ENCODE measurements around the gene CLPTM1L.
"Not testable (repeated sequence)": the region's sequence is repeated elsewhere in the genome, so short reads cannot be mapped to it uniquely, and the experiment has no call there.

CLPTM1L gene

GRCh38 chr5:1336106-1336561 lies 8.8 kb downstream of the CLPTM1L start:
- no peak for TF ChIP-seq POLR2AphosphoS5 (IDR thresholded peaks at IDR 0.05; ENCODE audit: borderline replicate concordance, low read depth, low read length)
- TF ChIP-seq EZH2 (IDR thresholded peaks at IDR 0.05): no peak
- no peak for TF ChIP-seq FOXP2 (optimal IDR thresholded peaks at IDR 0.05; ENCODE audit: control extremely low read depth, extremely low read length, insufficient read depth)
- no peak overlapping the region for H3K9ac ChIP-seq (ENCODE audit: insufficient read length)
- H3K36me3 ChIP-seq (ENCODE audit: insufficient read depth, low read length): peaks cover 73% of the 10 kb centered on the region
- no peak overlapping the region for H3K27ac ChIP-seq
- no peak for DNase-seq (ENCODE audit: low read depth, low spot score)
- H3K4me3 ChIP-seq: no peak overlapping the region
- H3K9me3 ChIP-seq (ENCODE audit: low read depth, low read length): no peaks in the 10 kb centered on the region

- no peak for TF ChIP-seq FOXP2 (optimal IDR thresholded peaks at IDR 0.05; ENCODE audit: control extremely low read depth, extremely low read length, insufficient read depth)
- Histone ChIP-seq H3K36me3 (ENCODE audit: insufficient read depth, low read length) (peaks cover 72% of the 10 kb centered on the region), H3K9ac (ENCODE audit: insufficient read length) (no peak overlapping the region)
Measured at GRCh38 chr5:1335540-1336095, 9.3 kb downstream of the CLPTM1L start.

GRCh38 chr5:1334831-1335539 lies 9.9 kb downstream of the CLPTM1L start:
- H3K9me3 ChIP-seq (ENCODE audit: low read depth, low read length): no peaks in the 10 kb centered on the region
- peaks cover 72% of the 10 kb centered on the region for H3K36me3 ChIP-seq (ENCODE audit: insufficient read depth, low read length)
- TF ChIP-seq FOXP2 (optimal IDR thresholded peaks at IDR 0.05; ENCODE audit: control extremely low read depth, extremely low read length, insufficient read depth): no peak
- TF ChIP-seq POLR2AphosphoS5 (IDR thresholded peaks at IDR 0.05; ENCODE audit: borderline replicate concordance, low read depth, low read length): no peak
- TF ChIP-seq EZH2 (IDR thresholded peaks at IDR 0.05): no peak
- H3K4me3 ChIP-seq: no peak overlapping the region
- no peak overlapping the region for H3K9ac ChIP-seq (ENCODE audit: insufficient read length)
- H3K27ac ChIP-seq: no peak overlapping the region
- no peak for DNase-seq (ENCODE audit: low read depth, low spot score)

More at GRCh38 chr5:1335540-1336095, 9.3 kb downstream of the CLPTM1L start:
- H3K4me3 ChIP-seq: no peak overlapping the region
- H3K9me3 ChIP-seq (ENCODE audit: low read depth, low read length): no peaks in the 10 kb centered on the region
- no peak overlapping the region for H3K27ac ChIP-seq
- no peak for DNase-seq (ENCODE audit: low read depth, low spot score)

- H3K27ac ChIP-seq: no peak overlapping the region
- no peak overlapping the region for H3K9ac ChIP-seq (ENCODE audit: insufficient read length)
- no peak for DNase-seq (ENCODE audit: low read depth, low spot score)
- H3K4me3 ChIP-seq: no peak overlapping the region
- no peaks in the 10 kb centered on the region for H3K9me3 ChIP-seq (ENCODE audit: low read depth, low read length)
- peaks cover 69% of the 10 kb centered on the region for H3K36me3 ChIP-seq (ENCODE audit: insufficient read depth, low read length)
- TF ChIP-seq FOXP2 (optimal IDR thresholded peaks at IDR 0.05; ENCODE audit: control extremely low read depth, extremely low read length, insufficient read depth) (no peak), POLR2AphosphoS5 (IDR thresholded peaks at IDR 0.05; ENCODE audit: borderline replicate concordance, low read depth, low read length) (no peak), EZH2 (IDR thresholded peaks at IDR 0.05) (no peak)
Measured at GRCh38 chr5:1333986-1334385, 10.9 kb downstream of the CLPTM1L start.

- not testable (repeated sequence) for H3K9ac ChIP-seq (ENCODE audit: insufficient read length); DNase-seq (ENCODE audit: low read depth, low spot score); H3K4me3 ChIP-seq; H3K27ac ChIP-seq; H3K9me3 ChIP-seq (ENCODE audit: low read depth, low read length)
- peaks cover 63% of the 10 kb centered on the region for H3K36me3 ChIP-seq (ENCODE audit: insufficient read depth, low read length)
Measured at GRCh38 chr5:1333286-1333685, 11.6 kb downstream of the CLPTM1L start.

GRCh38 chr5:1332461-1333001 lies 12.4 kb downstream of the CLPTM1L start:
- Histone ChIP-seq H3K4me3 (no peak overlapping the region), H3K36me3 (ENCODE audit: insufficient read depth, low read length) (peaks cover 56% of the 10 kb centered on the region), H3K9me3 (ENCODE audit: low read depth, low read length) (no peaks in the 10 kb centered on the region), H3K27ac (peak overlapping the region; percentile 60), H3K9ac (ENCODE audit: insufficient read length) (no peak overlapping the region)
- TF ChIP-seq POLR2AphosphoS5 (IDR thresholded peaks at IDR 0.05; ENCODE audit: borderline replicate concordance, low read depth, low read length): no peak
- no peak for TF ChIP-seq EZH2 (IDR thresholded peaks at IDR 0.05)
- no peak for TF ChIP-seq FOXP2 (optimal IDR thresholded peaks at IDR 0.05; ENCODE audit: control extremely low read depth, extremely low read length, insufficient read depth)
- no peak for DNase-seq (ENCODE audit: low read depth, low spot score)

GRCh38 chr5:1331861-1332405 lies 13.0 kb downstream of the CLPTM1L start:
- no peak for TF ChIP-seq FOXP2 (optimal IDR thresholded peaks at IDR 0.05; ENCODE audit: control extremely low read depth, extremely low read length, insufficient read depth)
- no peak for TF ChIP-seq EZH2 (IDR thresholded peaks at IDR 0.05)
- TF ChIP-seq POLR2AphosphoS5 (IDR thresholded peaks at IDR 0.05; ENCODE audit: borderline replicate concordance, low read depth, low read length): no peak
- H3K9ac ChIP-seq (ENCODE audit: insufficient read length): no peak overlapping the region
- no peak overlapping the region for H3K4me3 ChIP-seq
- H3K9me3 ChIP-seq (ENCODE audit: low read depth, low read length): no peaks in the 10 kb centered on the region
- DNase-seq (ENCODE audit: low read depth, low spot score): no peak
- peak overlapping the region; percentile 60 for H3K27ac ChIP-seq
- H3K36me3 ChIP-seq (ENCODE audit: insufficient read depth, low read length): peaks cover 50% of the 10 kb centered on the region

GRCh38 chr5:1330847-1331831 lies 13.8 kb downstream of the CLPTM1L start:
- Histone ChIP-seq H3K9me3 (ENCODE audit: low read depth, low read length) (no peaks in the 10 kb centered on the region), H3K9ac (ENCODE audit: insufficient read length) (no peak overlapping the region), H3K4me3 (no peak overlapping the region), H3K36me3 (ENCODE audit: insufficient read depth, low read length) (peaks cover 43% of the 10 kb centered on the region), H3K27ac (peak overlapping the region; percentile 60)
- TF ChIP-seq EZH2 (IDR thresholded peaks at IDR 0.05) (no peak), FOXP2 (optimal IDR thresholded peaks at IDR 0.05; ENCODE audit: control extremely low read depth, extremely low read length, insufficient read depth) (no peak), POLR2AphosphoS5 (IDR thresholded peaks at IDR 0.05; ENCODE audit: borderline replicate concordance, low read depth, low read length) (no peak)
- no peak for DNase-seq (ENCODE audit: low read depth, low spot score)
